ENCODE results near the gene SLC25A44.
"Not testable (repeated sequence)": the region's sequence is repeated elsewhere in the genome, so short reads cannot be mapped to it uniquely, and the experiment has no call there.

The SLC25A44 gene

GRCh38 chr1:156164125-156164831 is 29.6 kb upstream of the SLC25A44 start:
- DNase-seq, result no peak

GRCh38 chr1:156165083-156165482 is 28.8 kb upstream of the SLC25A44 start:
- no peak for DNase-seq

GRCh38 chr1:156167536-156167935 is 26.4 kb upstream of the SLC25A44 start:
- no peak for DNase-seq

GRCh38 chr1:156172696-156173470 is 21.0 kb upstream of the SLC25A44 start:
- no peak for DNase-seq

GRCh38 chr1:156176610-156177210 is 17.2 kb upstream of the SLC25A44 start:
- DNase-seq, result no peak

GRCh38 chr1:156177919-156178654 is 15.8 kb upstream of the SLC25A44 start:
- DNase-seq, result no peak

- no peak for DNase-seq
These were observed 13.4 kb upstream of the SLC25A44 start for GRCh38 chr1:156180471-156180870.

GRCh38 chr1:156181391-156181924 is 12.4 kb upstream of the SLC25A44 start:
- not testable (repeated sequence) for DNase-seq

- not testable (repeated sequence) for DNase-seq
These were observed 11.7 kb upstream of the SLC25A44 start for GRCh38 chr1:156182010-156182779.

- not testable (repeated sequence) for DNase-seq
These were observed 7.3 kb upstream of the SLC25A44 start for GRCh38 chr1:156186347-156187177.

GRCh38 chr1:156190265-156190664 is 3.6 kb upstream of the SLC25A44 start:
- not testable (repeated sequence) for DNase-seq

- no peak for DNase-seq
These were observed 2.5 kb upstream of the SLC25A44 start for GRCh38 chr1:156191292-156191964.

GRCh38 chr1:156193208-156193487 is 756 bp upstream of the SLC25A44 start:
- no peak for DNase-seq

GRCh38 chr1:156194300-156194652 is 372 bp downstream of the SLC25A44 start:
- DNase-seq, result no peak

- no peak for DNase-seq
These were observed 1.9 kb downstream of the SLC25A44 start for GRCh38 chr1:156195853-156196252.

- DNase-seq, result no peak
These were observed 2.5 kb downstream of the SLC25A44 start for GRCh38 chr1:156196445-156196844.

- DNase-seq, result peak; percentile 51
These were observed 5.0 kb downstream of the SLC25A44 start for GRCh38 chr1:156198831-156199349.

GRCh38 chr1:156200044-156200443 is 6.1 kb downstream of the SLC25A44 start:
- no peak for DNase-seq

GRCh38 chr1:156203331-156203730 is 9.4 kb downstream of the SLC25A44 start:
- DNase-seq, result no peak

- no peak for DNase-seq
These were observed 10.8 kb downstream of the SLC25A44 start for GRCh38 chr1:156204686-156205085.

GRCh38 chr1:156211243-156211642 is 17.3 kb downstream of the SLC25A44 start:
- no peak for DNase-seq

Measured in activated CD4-positive, alpha-beta T cell treated with anti-CD3 and anti-CD28 coated beads for 48 hours (primary cell).